LNCaP clone FGC (cell line): ENCODE measurements around the gene CXCL17.
A peak's percentile ranks its signal among the peaks of the same experiment; 100 is the strongest.
"Not testable (repeated sequence)": the region's sequence is repeated elsewhere in the genome, so short reads cannot be mapped to it uniquely, and the experiment has no call there.

Experiments
- DNase-seq: peaks from one replicate; pipeline ENCODE4 v3.0.0-alpha.2; 2011; ENCODE audit warnings: low read depth
- H3K4me3 ChIP-seq: 2 replicates; pipeline ENCODE4 v1.5.1; 2011; ENCODE audit warnings: mild to moderate bottlenecking, low read depth, low read length, control low read depth
- CTCF ChIP-seq: IDR thresholded peaks from 2 replicates; pipeline ENCODE4 v1.5.1; 2012; ENCODE audit warnings: mild to moderate bottlenecking; ENCODE audit not compliant: control insufficient read depth, insufficient read depth; ENCODE audit errors: extremely low read depth

CXCL17 gene

GRCh38 chr19:42442833-42443232 lies at the start of gene CXCL17:
Gene CXCL17 (minus strand): TSS chr19:42442946. CDS start chr19:42442832, 114 bp downstream.
- no peak for DNase-seq
- no peak for TF ChIP-seq CTCF

GRCh38 chr19:42488783-42489521 lies 46.2 kb upstream of the CXCL17 start:
- H3K4me3 ChIP-seq: no peak overlapping the region
- peak; percentile 3 for DNase-seq
- no peak for TF ChIP-seq CTCF

More at GRCh38 chr19:42442833-42443232, at the start of gene CXCL17:
- H3K4me3 ChIP-seq: no peak within 1 kb of the TSS

- TF ChIP-seq CTCF: no peak
- no peak for DNase-seq
Observed at GRCh38 chr19:42487798-42488178, 45.0 kb upstream of the CXCL17 start.

GRCh38 chr19:42487032-42487797 lies 44.5 kb upstream of the CXCL17 start:
- TF ChIP-seq CTCF: no peak
- no peak overlapping the region for H3K4me3 ChIP-seq
- DNase-seq: no peak

More at GRCh38 chr19:42487798-42488178, 45.0 kb upstream of the CXCL17 start:
- no peak overlapping the region for H3K4me3 ChIP-seq

- H3K4me3 ChIP-seq, DNase-seq: not testable (repeated sequence)
Observed at GRCh38 chr19:42485036-42485435, 42.3 kb upstream of the CXCL17 start.

GRCh38 chr19:42480335-42481095 lies 37.8 kb upstream of the CXCL17 start:
- no peak for DNase-seq

More at GRCh38 chr19:42480335-42481095, 37.8 kb upstream of the CXCL17 start:
- no peak overlapping the region for H3K4me3 ChIP-seq
- TF ChIP-seq CTCF: no peak
